Panc1 (cell line): ENCODE measurements around the gene OGDH.

Experiments used
- CTCF ChIP-seq: fragments of 450-650 bp; IDR thresholded peaks from 2 replicates; pipeline ENCODE4 v1.5.1; 2017; ENCODE audit warnings: mild to moderate bottlenecking
- POLR2AphosphoS5 ChIP-seq: IDR thresholded peaks from 2 replicates; pipeline ENCODE4 v1.6.1; 2012; ENCODE audit warnings: mild to moderate bottlenecking, low read depth, low read length, moderate library complexity
- REST ChIP-seq, 2 experiments: IDR thresholded peaks; 2 replicates each; pipeline ENCODE4 v1.6.1; 2011 to 2012; ENCODE audit warnings: low read depth in 2 of 2, control low read depth in 1 of 2, low read length in 1 of 2, mild to moderate bottlenecking in 1 of 2, moderate library complexity in 1 of 2; ENCODE audit not compliant: insufficient read depth in 1 of 2

GRCh38 chr7:44652535-44652934, 46.1 kb downstream of the OGDH start:
- TF ChIP-seq POLR2AphosphoS5 (no peak), CTCF (no peak), REST (IDR thresholded peaks at IDR 0.05; ENCODE audit: insufficient read depth in 1 of 2, low read depth in 2 of 2, low read length in 1 of 2) (no peak)
